Breast epithelium (tissue), 3 donors: ENCODE data around the gene WDR70.

Experiments used
- CTCF ChIP-seq, 3 donors: fragments of 450-650 bp; IDR thresholded peaks; one replicate each; pipeline ENCODE4 v1.5.1; 2016 to 2017; ENCODE audit warnings: antibody characterized with exemption in 3 of 3, mild to moderate bottlenecking in 3 of 3, moderate library complexity in 3 of 3
- POLR2AphosphoS5 ChIP-seq, 3 donors: sonication (generic); formaldehyde crosslinking; IDR thresholded peaks; one replicate each; pipeline ENCODE4 v1.6.1; 2017; ENCODE audit warnings: antibody characterized with exemption in 3 of 3

GRCh38 chr5:37519304-37519703, 140.2 kb downstream of the WDR70 start:
- TF ChIP-seq CTCF (IDR thresholded peaks at IDR 0.05): no peak
- no peak for TF ChIP-seq POLR2AphosphoS5 (IDR thresholded peaks at IDR 0.05)
